CD4-positive, alpha-beta memory T cell (primary cell): Measurements from ENCODE around the gene ZNF652. TPM values are rescaled to one million over a fixed set of nuclear protein-coding genes. Genes with fewer than 3 reads are reported as not detected.

Experiments used
- microRNA-seq: library from miRNA; unstranded; fragments of <30 nt; microRNA quantifications from one replicate; pipeline ENCODE4 v1.2.0, GENCODE V29; 2021; ENCODE audit warnings: borderline replicate concordance, borderline number of aligned reads, borderline microRNAs expressed, mixed read lengths
- polyA plus RNA-seq, 2 donors: library from polyadenylated mRNA; unstranded; fragments of 300-500 nt; fragmentation: Illumina TruSeq; gene quantifications; one replicate each; pipeline ENCODE4 v1.2.3, GENCODE V29; 2021
- total RNA-seq, 2 experiments: library from RNA; stranded (reverse); gene quantifications; one replicate each; pipeline ENCODE4 v1.2.3, GENCODE V29; 2021

Gene ZNF652
- total and polyA plus RNA-seq, 4 experiments from 2014 or later, result 13.1 to 68.6 (median 46.3) TPM

Small RNAs within 50 kb of the gene (microRNA-seq; reads per million reads assigned to microRNA genes)
- gene MIR6129, result not detected

Other genes starting within 250 kb of the ZNF652 start
- under 1 TPM; 0.06 TPM for gene B4GALNT2, start 229.5 kb downstream of the ZNF652 start, total RNA-seq
- gene B4GALNT2, start 229.5 kb downstream of the ZNF652 start, polyA plus RNA-seq, result not detected
- 1 to 10 TPM; 2.9 to 3.3 TPM for gene GNGT2, start 151.7 kb downstream of the ZNF652 start, total RNA-seq
- 1 to 10 TPM; 6.9 to 8.2 TPM for gene GNGT2, start 151.7 kb downstream of the ZNF652 start, polyA plus RNA-seq
- 10 to 100 TPM in 1 of 2 experiments, 1 to 10 TPM in 1; 9.5 to 11.5 TPM for gene ABI3, start 151.5 kb downstream of the ZNF652 start, total RNA-seq
- 10 to 100 TPM; 14.3 to 24.5 TPM for gene ABI3, start 151.5 kb downstream of the ZNF652 start, polyA plus RNA-seq
- gene PHOSPHO1, start 131.5 kb downstream of the ZNF652 start, total RNA-seq, result not detected
- under 1 TPM; 0.10 to 0.29 TPM for gene PHOSPHO1, start 131.5 kb downstream of the ZNF652 start, polyA plus RNA-seq
- gene PHB1, start 52.6 kb upstream of the ZNF652 start, total RNA-seq, result 10 to 100 TPM; 62.0 to 64.2 TPM
- 100 to 1,000 TPM; 153 to 202 TPM for gene PHB1, start 52.6 kb upstream of the ZNF652 start, polyA plus RNA-seq
- gene NGFR, start 133.0 kb upstream of the ZNF652 start, total RNA-seq, result under 1 TPM in 1 of 2 experiments, not detected in 1; 0.47 TPM
- not detected for gene NGFR, start 133.0 kb upstream of the ZNF652 start, polyA plus RNA-seq
- gene NXPH3, start 213.6 kb upstream of the ZNF652 start, total RNA-seq, result not detected
- gene NXPH3, start 213.6 kb upstream of the ZNF652 start, polyA plus RNA-seq, result not detected